ENCODE data around the gene GPR157.

The GPR157 gene

DNA sequence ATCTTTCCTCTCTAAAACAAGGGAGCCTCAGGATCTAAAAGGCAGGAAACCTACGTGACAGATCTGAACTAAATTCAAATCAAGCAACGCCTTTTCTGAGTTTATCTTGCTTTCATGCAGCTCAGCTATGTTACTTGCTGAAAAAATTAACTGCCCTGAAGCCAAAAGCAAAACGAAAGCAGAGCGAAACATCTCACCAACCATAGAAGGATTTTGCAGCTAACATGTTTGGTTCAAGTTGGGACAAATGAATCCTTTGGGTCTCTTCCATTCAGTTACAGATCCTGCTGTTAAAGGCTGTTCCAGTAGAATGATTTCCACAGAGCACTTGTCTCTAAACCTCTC lies 59.9 kb downstream of the GPR157 start:
- Histone ChIP-seq H3K79me2 (ENCODE audit: insufficient read depth, low read depth) (no peaks in the 10 kb centered on the region), H3K4me3 (IDR thresholded peaks at IDR 0.05; ENCODE audit: insufficient read depth, low read depth, low read length) (no peak overlapping the region), H3K4me2 (no peak overlapping the region), H4K20me1 (ENCODE audit: insufficient read depth) (no peaks in the 10 kb centered on the region), H3K9ac (no peak overlapping the region), H3K27ac (no peak overlapping the region), H3K36me3 (ENCODE audit: insufficient read depth) (no peaks in the 10 kb centered on the region), H2AFZ (ENCODE audit: low read depth) (no peak overlapping the region), H3K4me1 (ENCODE audit: low read depth, poor library complexity, severe bottlenecking) (no peaks in the 10 kb centered on the region), H3K27me3 (ENCODE audit: insufficient read depth, low read depth) (peaks cover 24% of the 10 kb centered on the region)
- TF ChIP-seq CTCF (conservative IDR thresholded peaks at IDR 0.05; ENCODE audit: low read depth, low read length) = no peak

GRCh38 chr1:9066945-9067807 lies 61.7 kb downstream of the GPR157 start:
- H3K9ac ChIP-seq = no peak overlapping the region
- no peaks in the 10 kb centered on the region for H3K4me1 ChIP-seq (ENCODE audit: low read depth, poor library complexity, severe bottlenecking)
- H3K79me2 ChIP-seq (ENCODE audit: insufficient read depth, low read depth) = no peaks in the 10 kb centered on the region
- H3K36me3 ChIP-seq (ENCODE audit: insufficient read depth) = no peaks in the 10 kb centered on the region
- H3K27me3 ChIP-seq (ENCODE audit: insufficient read depth, low read depth) = peaks cover 7% of the 10 kb centered on the region; the same call in 1 of the 2 replicates
- H3K4me3 ChIP-seq (IDR thresholded peaks at IDR 0.05; ENCODE audit: insufficient read depth, low read depth, low read length) = no peak overlapping the region
- no peak overlapping the region for H3K4me2 ChIP-seq
- no peak for TF ChIP-seq CTCF (conservative IDR thresholded peaks at IDR 0.05; ENCODE audit: low read depth, low read length)
- H3K27ac ChIP-seq = no peak overlapping the region
- no peaks in the 10 kb centered on the region for H4K20me1 ChIP-seq (ENCODE audit: insufficient read depth)
- no peak overlapping the region for H2AFZ ChIP-seq (ENCODE audit: low read depth)

GRCh38 chr1:9065213-9065751 lies 63.6 kb downstream of the GPR157 start:
- H3K9ac ChIP-seq = no peak overlapping the region
- H3K4me2 ChIP-seq = no peak overlapping the region
- H3K27me3 ChIP-seq (ENCODE audit: insufficient read depth, low read depth) = peaks cover 5% of the 10 kb centered on the region; the same call in 1 of the 2 replicates
- no peaks in the 10 kb centered on the region for H4K20me1 ChIP-seq (ENCODE audit: insufficient read depth)
- TF ChIP-seq CTCF (conservative IDR thresholded peaks at IDR 0.05; ENCODE audit: low read depth, low read length) = no peak
- H2AFZ ChIP-seq (ENCODE audit: low read depth) = no peak overlapping the region
- H3K79me2 ChIP-seq (ENCODE audit: insufficient read depth, low read depth) = no peaks in the 10 kb centered on the region
- H3K27ac ChIP-seq = no peak overlapping the region
- H3K4me1 ChIP-seq (ENCODE audit: low read depth, poor library complexity, severe bottlenecking) = no peaks in the 10 kb centered on the region
- no peak overlapping the region for H3K4me3 ChIP-seq (IDR thresholded peaks at IDR 0.05; ENCODE audit: insufficient read depth, low read depth, low read length)
- H3K36me3 ChIP-seq (ENCODE audit: insufficient read depth) = no peaks in the 10 kb centered on the region

- H3K27ac ChIP-seq = no peak overlapping the region
- H3K4me1 ChIP-seq (ENCODE audit: low read depth, poor library complexity, severe bottlenecking) = no peaks in the 10 kb centered on the region
- no peak overlapping the region for H3K4me3 ChIP-seq (IDR thresholded peaks at IDR 0.05; ENCODE audit: insufficient read depth, low read depth, low read length)
- H3K36me3 ChIP-seq (ENCODE audit: insufficient read depth) = no peaks in the 10 kb centered on the region
- H3K4me2 ChIP-seq = no peak overlapping the region
- TF ChIP-seq CTCF (conservative IDR thresholded peaks at IDR 0.05; ENCODE audit: low read depth, low read length) = no peak
- no peak overlapping the region for H3K9ac ChIP-seq
- H2AFZ ChIP-seq (ENCODE audit: low read depth) = no peak overlapping the region
- no peaks in the 10 kb centered on the region for H3K27me3 ChIP-seq (ENCODE audit: insufficient read depth, low read depth)
- no peaks in the 10 kb centered on the region for H3K79me2 ChIP-seq (ENCODE audit: insufficient read depth, low read depth)
- H4K20me1 ChIP-seq (ENCODE audit: insufficient read depth) = no peaks in the 10 kb centered on the region
Observed at GRCh38 chr1:9062846-9063245, 66.1 kb downstream of the GPR157 start.
